GM19395 (cell line): ENCODE results near the gene MED16.
"Not testable (repeated sequence)": the region's sequence is repeated elsewhere in the genome, so short reads cannot be mapped to it uniquely, and the experiment has no call there.

Experiments used
- ATAC-seq: cut with Tn5 transposase; IDR thresholded peaks from one replicate; pipeline ENCODE4 v1.9.1; 2021; ENCODE audit warnings: mild to moderate bottlenecking, moderate library complexity; ENCODE audit not compliant: unreplicated experiment

The MED16 gene

GRCh38 chr19:889662-890295, 3.2 kb downstream of the MED16 start:
- no peak for ATAC-seq

- ATAC-seq, result no peak
Measured at GRCh38 chr19:888581-889385, 4.2 kb downstream of the MED16 start.

- no peak for ATAC-seq
Measured at GRCh38 chr19:887599-887998, 5.4 kb downstream of the MED16 start.

- ATAC-seq, result no peak
Measured at GRCh38 chr19:887072-887471, 5.9 kb downstream of the MED16 start.

- no peak for ATAC-seq
Measured at GRCh38 chr19:885536-886224, 7.3 kb downstream of the MED16 start.

GRCh38 chr19:884420-885211, 8.4 kb downstream of the MED16 start:
- no peak for ATAC-seq

GRCh38 chr19:883661-884211, 9.3 kb downstream of the MED16 start:
- no peak for ATAC-seq

- ATAC-seq, result no peak
Measured at GRCh38 chr19:882871-883497, 10.0 kb downstream of the MED16 start.

GRCh38 chr19:881385-882071, 11.5 kb downstream of the MED16 start:
- ATAC-seq, result no peak

- ATAC-seq, result no peak
Measured at GRCh38 chr19:879711-880438, 13.1 kb downstream of the MED16 start.

GRCh38 chr19:878751-879561, 14.0 kb downstream of the MED16 start:
- ATAC-seq, result not testable (repeated sequence)

- ATAC-seq, result not testable (repeated sequence)
Measured at GRCh38 chr19:877992-878660, 14.9 kb downstream of the MED16 start.

- ATAC-seq, result no peak
Measured at GRCh38 chr19:876780-877314, 16.1 kb downstream of the MED16 start.

- no peak for ATAC-seq
Measured at GRCh38 chr19:876089-876488, 16.9 kb downstream of the MED16 start.

GRCh38 chr19:875265-875879, 17.6 kb downstream of the MED16 start:
- no peak for ATAC-seq

- no peak for ATAC-seq
Measured at GRCh38 chr19:873561-874041, 19.4 kb downstream of the MED16 start.

- ATAC-seq, result no peak
Measured at GRCh38 chr19:873084-873483, 19.9 kb downstream of the MED16 start.
